WTC11 (cell line): ENCODE data around the gene AHRR.

Experiments
- AFF4 ChIP-seq: sonication (generic); formaldehyde crosslinking; IDR thresholded peaks from 2 replicates; pipeline ENCODE4 v1.8.1; 2023; ENCODE audit warnings: mild to moderate bottlenecking, missing genetic modification reagents, borderline replicate concordance
- CREM ChIP-seq: sonication (generic); formaldehyde crosslinking; IDR thresholded peaks from 2 replicates; pipeline ENCODE4 v1.8.1; 2022; ENCODE audit warnings: mild to moderate bottlenecking, missing genetic modification reagents, moderate library complexity
- JUN ChIP-seq: sonication (generic); formaldehyde crosslinking; IDR thresholded peaks from 2 replicates; pipeline ENCODE4 v1.8.0; 2023; ENCODE audit warnings: mild to moderate bottlenecking, missing genetic modification reagents
- NFE2L1 ChIP-seq: sonication (generic); formaldehyde crosslinking; IDR thresholded peaks from 2 replicates; pipeline ENCODE4 v1.8.1; 2023; ENCODE audit warnings: missing genetic modification reagents
- NR2C2 ChIP-seq: sonication (generic); formaldehyde crosslinking; IDR thresholded peaks from 2 replicates; pipeline ENCODE4 v1.8.0; 2022; ENCODE audit warnings: mild to moderate bottlenecking, missing genetic modification reagents
- RORB ChIP-seq: fragments of 250-450 bp; sonication (Bioruptor Pico); IDR thresholded peaks from 2 replicates; pipeline ENCODE4 v1.9.0; 2021; ENCODE audit warnings: mild to moderate bottlenecking
- SMAD3 ChIP-seq: sonication (generic); formaldehyde crosslinking; IDR thresholded peaks from 2 replicates; pipeline ENCODE4 v1.8.0; 2022; ENCODE audit warnings: missing genetic modification reagents, mild to moderate bottlenecking, borderline replicate concordance
- SOX15 ChIP-seq: fragments of 250-450 bp; sonication (Bioruptor Pico); IDR thresholded peaks from 2 replicates; pipeline ENCODE4 v1.9.0; 2021; ENCODE audit warnings: mild to moderate bottlenecking
- SP1 ChIP-seq: sonication (generic); formaldehyde crosslinking; conservative IDR thresholded peaks from 2 replicates; pipeline ENCODE4 v1.8.1; 2022; ENCODE audit warnings: missing genetic modification reagents
- TF ChIP-seq, protein P1 (sequence below): fragments of 200-600 bp; IDR thresholded peaks from 2 replicates; pipeline ENCODE4 v1.8.0; 2022; ENCODE audit warnings: antibody characterized with exemption
- TF ChIP-seq, protein P2 (sequence below): sonication (generic); formaldehyde crosslinking; conservative IDR thresholded peaks from 2 replicates; pipeline ENCODE4 v1.8.1; 2022; ENCODE audit warnings: mild to moderate bottlenecking, missing genetic modification reagents

DNA sequence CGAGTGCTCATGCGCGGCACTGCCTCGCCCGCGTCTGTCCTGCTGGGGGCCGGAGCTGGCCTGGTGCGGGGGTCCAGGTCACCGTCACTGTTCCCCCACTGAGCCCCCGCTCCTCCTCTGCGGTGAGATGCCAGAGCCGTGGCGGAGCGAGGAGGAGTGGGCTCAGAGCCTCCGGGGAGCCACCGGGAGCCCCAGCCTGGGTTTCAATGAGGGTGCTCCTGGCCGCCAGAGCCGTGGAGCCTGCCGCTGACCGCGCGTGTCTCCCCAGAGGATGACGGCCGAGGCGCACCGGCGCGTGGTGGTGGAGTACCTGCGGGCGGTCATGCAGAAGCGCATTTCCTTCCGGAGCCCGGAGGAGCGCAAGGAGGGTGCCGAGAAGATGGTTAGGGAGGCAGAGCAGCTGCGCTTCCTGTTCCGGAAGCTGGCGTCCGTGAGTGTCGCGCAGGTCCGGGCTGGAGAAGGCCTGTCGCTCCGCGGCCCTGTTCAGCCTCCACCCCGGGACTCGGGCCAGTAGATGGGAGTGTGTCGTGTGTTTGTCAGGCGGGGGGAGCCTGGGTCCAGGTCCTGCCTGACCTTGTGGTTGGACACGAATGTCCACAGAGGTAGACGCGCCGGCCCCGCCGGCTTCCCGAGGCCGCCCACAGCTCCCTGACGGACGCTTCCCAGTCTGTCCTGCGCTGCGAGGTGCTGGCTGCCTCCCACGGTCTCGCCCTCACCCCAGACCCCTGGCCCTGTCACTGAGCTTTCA is 143.5 kb downstream of the AHRR start:
- TF ChIP-seq, protein P1, sequence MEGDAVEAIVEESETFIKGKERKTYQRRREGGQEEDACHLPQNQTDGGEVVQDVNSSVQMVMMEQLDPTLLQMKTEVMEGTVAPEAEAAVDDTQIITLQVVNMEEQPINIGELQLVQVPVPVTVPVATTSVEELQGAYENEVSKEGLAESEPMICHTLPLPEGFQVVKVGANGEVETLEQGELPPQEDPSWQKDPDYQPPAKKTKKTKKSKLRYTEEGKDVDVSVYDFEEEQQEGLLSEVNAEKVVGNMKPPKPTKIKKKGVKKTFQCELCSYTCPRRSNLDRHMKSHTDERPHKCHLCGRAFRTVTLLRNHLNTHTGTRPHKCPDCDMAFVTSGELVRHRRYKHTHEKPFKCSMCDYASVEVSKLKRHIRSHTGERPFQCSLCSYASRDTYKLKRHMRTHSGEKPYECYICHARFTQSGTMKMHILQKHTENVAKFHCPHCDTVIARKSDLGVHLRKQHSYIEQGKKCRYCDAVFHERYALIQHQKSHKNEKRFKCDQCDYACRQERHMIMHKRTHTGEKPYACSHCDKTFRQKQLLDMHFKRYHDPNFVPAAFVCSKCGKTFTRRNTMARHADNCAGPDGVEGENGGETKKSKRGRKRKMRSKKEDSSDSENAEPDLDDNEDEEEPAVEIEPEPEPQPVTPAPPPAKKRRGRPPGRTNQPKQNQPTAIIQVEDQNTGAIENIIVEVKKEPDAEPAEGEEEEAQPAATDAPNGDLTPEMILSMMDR: no peak
- TF ChIP-seq AFF4 (CRISPR knock-in tag) (no peak), SOX15 (CRISPR knock-in tag) (no peak), NFE2L1 (CRISPR knock-in tag) (no peak), SMAD3 (no peak), RORB (CRISPR knock-in tag) (no peak), NR2C2 (CRISPR knock-in tag) (no peak), SP1 (CRISPR knock-in tag) (no peak), CREM (CRISPR knock-in tag) (no peak), JUN (CRISPR knock-in tag) (no peak)
- TF ChIP-seq, protein P2, sequence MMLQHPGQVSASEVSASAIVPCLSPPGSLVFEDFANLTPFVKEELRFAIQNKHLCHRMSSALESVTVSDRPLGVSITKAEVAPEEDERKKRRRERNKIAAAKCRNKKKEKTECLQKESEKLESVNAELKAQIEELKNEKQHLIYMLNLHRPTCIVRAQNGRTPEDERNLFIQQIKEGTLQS: no peak
